ENCODE measurements around the gene KIF5B. TPM values are rescaled to one million over a fixed set of nuclear protein-coding genes. Genes with fewer than 3 reads are reported as not detected.
"Not testable (repeated sequence)": the region's sequence is repeated elsewhere in the genome, so short reads cannot be mapped to it uniquely, and the experiment has no call there.

Gene KIF5B
- total RNA-seq, 1 experiment from 2014 or later: 70.5 TPM

DNA sequence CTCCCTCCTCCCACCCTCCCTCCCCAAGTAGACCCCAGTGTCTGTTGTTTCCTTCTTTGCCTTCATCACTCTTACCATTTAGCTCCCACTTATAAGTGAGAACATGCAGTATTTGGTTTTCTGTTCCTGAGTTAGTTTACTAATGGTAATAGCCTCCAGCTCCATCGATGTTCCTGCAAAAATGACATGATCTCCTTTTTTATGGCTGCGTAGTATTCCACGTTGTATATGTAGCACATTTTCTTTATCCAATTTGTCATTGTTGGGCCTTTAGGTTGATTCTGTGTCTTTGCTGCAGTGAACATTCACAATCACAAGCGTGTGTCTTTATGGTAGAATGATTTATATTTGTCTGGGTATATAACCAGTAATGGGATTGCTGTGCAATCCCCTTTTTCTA is 75.8 kb downstream of the KIF5B start:
- Histone ChIP-seq H3K79me2 (ENCODE audit: insufficient read depth, low read length) (no peaks in the 10 kb centered on the region), H3K23ac (ENCODE audit: insufficient read length, low read depth, low read length) (no peak overlapping the region), H2BK12ac (ENCODE audit: insufficient read length, low read depth, low read length) (no peak overlapping the region), H2AK5ac (ENCODE audit: insufficient read length, low read length) (no peak overlapping the region), H3T11ph (ENCODE audit: low read length) (no peak overlapping the region), H3K9ac (ENCODE audit: extremely low read depth, insufficient read length, low read length) (no peak overlapping the region), H3K4ac (ENCODE audit: low read depth, low read length) (no peak overlapping the region), H3K27ac (ENCODE audit: insufficient read length, low read depth, low read length) (no peak overlapping the region), H3K18ac (ENCODE audit: insufficient read length, low read depth, low read length) (no peak overlapping the region), H4K91ac (ENCODE audit: insufficient read length, low read depth, low read length) (no peak overlapping the region), H3K9me3 (ENCODE audit: control insufficient read depth, low read depth, low read length) (no peaks in the 10 kb centered on the region), H3K4me1 (ENCODE audit: insufficient read depth, low read length) (peaks cover 4% of the 10 kb centered on the region; the same call in 1 of the 2 replicates), H2BK120ac (ENCODE audit: low read depth, low read length, poor library complexity, severe bottlenecking) (no peak overlapping the region), H3K23me2 (ENCODE audit: insufficient read length, low read depth, low read length, poor library complexity, severe bottlenecking) (no peaks in the 10 kb centered on the region), H2BK5ac (ENCODE audit: insufficient read length, low read length) (no peak overlapping the region), H4K20me1 (ENCODE audit: control insufficient read depth, insufficient read depth, insufficient read length) (no peaks in the 10 kb centered on the region), H3K79me1 (ENCODE audit: insufficient read depth, low read depth, low read length, poor library complexity, severe bottlenecking) (no peaks in the 10 kb centered on the region), H3K4me2 (ENCODE audit: insufficient read depth, insufficient read length, low read length) (no peak overlapping the region), H2BK15ac (ENCODE audit: low read depth, low read length) (no peak overlapping the region), H3K27me3 (ENCODE audit: insufficient read depth, low read length) (no peaks in the 10 kb centered on the region), H4K5ac (ENCODE audit: insufficient read length, low read depth, low read length) (no peak overlapping the region), H2AFZ (ENCODE audit: low read length) (no peak overlapping the region), H3K56ac (ENCODE audit: insufficient read length, low read depth, low read length) (no peak overlapping the region), H3K14ac (ENCODE audit: insufficient read depth, low read length) (no peak overlapping the region), H4K8ac (replicated peaks; ENCODE audit: insufficient read length, low read depth, low read length) (no peak overlapping the region), H2BK20ac (ENCODE audit: low read depth, low read length, poor library complexity, severe bottlenecking) (no peak overlapping the region)
- TF ChIP-seq, protein P1, sequence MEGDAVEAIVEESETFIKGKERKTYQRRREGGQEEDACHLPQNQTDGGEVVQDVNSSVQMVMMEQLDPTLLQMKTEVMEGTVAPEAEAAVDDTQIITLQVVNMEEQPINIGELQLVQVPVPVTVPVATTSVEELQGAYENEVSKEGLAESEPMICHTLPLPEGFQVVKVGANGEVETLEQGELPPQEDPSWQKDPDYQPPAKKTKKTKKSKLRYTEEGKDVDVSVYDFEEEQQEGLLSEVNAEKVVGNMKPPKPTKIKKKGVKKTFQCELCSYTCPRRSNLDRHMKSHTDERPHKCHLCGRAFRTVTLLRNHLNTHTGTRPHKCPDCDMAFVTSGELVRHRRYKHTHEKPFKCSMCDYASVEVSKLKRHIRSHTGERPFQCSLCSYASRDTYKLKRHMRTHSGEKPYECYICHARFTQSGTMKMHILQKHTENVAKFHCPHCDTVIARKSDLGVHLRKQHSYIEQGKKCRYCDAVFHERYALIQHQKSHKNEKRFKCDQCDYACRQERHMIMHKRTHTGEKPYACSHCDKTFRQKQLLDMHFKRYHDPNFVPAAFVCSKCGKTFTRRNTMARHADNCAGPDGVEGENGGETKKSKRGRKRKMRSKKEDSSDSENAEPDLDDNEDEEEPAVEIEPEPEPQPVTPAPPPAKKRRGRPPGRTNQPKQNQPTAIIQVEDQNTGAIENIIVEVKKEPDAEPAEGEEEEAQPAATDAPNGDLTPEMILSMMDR (conservative IDR thresholded peaks at IDR 0.05): no peak
- Mint-ChIP-seq H3K4me3 (no peak overlapping the region), H3K4me1 (peaks cover 7 to 14% of the 10 kb centered on the region in 2 experiments), H3K9me3 (peaks cover 11 to 21% of the 10 kb centered on the region in 2 experiments; a peak in 4 of 5 replicates), H3K27ac (no peak overlapping the region), H3K36me3 (ENCODE audit: insufficient read depth in 1 of 3, low read depth in 3 of 3) (peaks cover 0 to 17% (median 17%) of the 10 kb centered on the region in 3 experiments; a peak in 5 of 7 replicates), H3K27me3 (ENCODE audit: low read depth) (no peaks in the 10 kb centered on the region)
- WGBS (ENCODE audit: extremely low coverage, insufficient read length, low lambda C conversion rate): no CpG with 5 or more reads among the region's 4 CpGs
- DNase-seq: no peak

DNA sequence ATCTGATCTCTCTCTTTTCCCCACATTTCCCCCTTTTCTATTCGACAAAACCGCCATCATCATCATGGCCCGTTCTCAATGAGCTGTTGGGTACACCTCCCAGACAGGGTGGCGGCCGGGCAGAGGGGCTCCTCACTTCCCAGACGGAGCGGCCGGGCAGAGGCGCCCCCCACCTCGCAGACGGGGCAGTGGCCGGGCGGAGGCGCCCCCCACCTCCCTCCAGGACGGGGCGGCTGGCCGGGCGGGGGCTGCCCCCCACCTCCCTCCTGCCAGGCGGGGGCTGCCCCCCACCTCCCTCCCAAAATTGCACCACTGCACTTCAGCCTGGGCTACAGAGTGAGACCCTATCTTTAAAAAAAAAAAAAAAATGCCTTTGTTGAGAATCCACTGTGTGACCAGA is 77.2 kb downstream of the KIF5B start:
- not testable (repeated sequence) for H3K27me3 Mint-ChIP-seq (ENCODE audit: low read depth); H3K14ac ChIP-seq (ENCODE audit: insufficient read depth, low read length); H3K56ac ChIP-seq (ENCODE audit: insufficient read length, low read depth, low read length); H2BK5ac ChIP-seq (ENCODE audit: insufficient read length, low read length); H3K4me2 ChIP-seq (ENCODE audit: insufficient read depth, insufficient read length, low read length); H3K4me1 ChIP-seq (ENCODE audit: insufficient read depth, low read length); H4K5ac ChIP-seq (ENCODE audit: insufficient read length, low read depth, low read length); H3T11ph ChIP-seq (ENCODE audit: low read length); H2BK20ac ChIP-seq (ENCODE audit: low read depth, low read length, poor library complexity, severe bottlenecking); H3K4ac ChIP-seq (ENCODE audit: low read depth, low read length); H4K8ac ChIP-seq (replicated peaks; ENCODE audit: insufficient read length, low read depth, low read length); H3K18ac ChIP-seq (ENCODE audit: insufficient read length, low read depth, low read length); H3K23ac ChIP-seq (ENCODE audit: insufficient read length, low read depth, low read length); H3K27me3 ChIP-seq (ENCODE audit: insufficient read depth, low read length); H3K27ac Mint-ChIP-seq; H2AK5ac ChIP-seq (ENCODE audit: insufficient read length, low read length); H3K9me3 ChIP-seq (ENCODE audit: control insufficient read depth, low read depth, low read length); H2BK12ac ChIP-seq (ENCODE audit: insufficient read length, low read depth, low read length); H4K20me1 ChIP-seq (ENCODE audit: control insufficient read depth, insufficient read depth, insufficient read length); H2BK120ac ChIP-seq (ENCODE audit: low read depth, low read length, poor library complexity, severe bottlenecking); H3K79me2 ChIP-seq (ENCODE audit: insufficient read depth, low read length); H3K23me2 ChIP-seq (ENCODE audit: insufficient read length, low read depth, low read length, poor library complexity, severe bottlenecking); DNase-seq; H2BK15ac ChIP-seq (ENCODE audit: low read depth, low read length); H3K79me1 ChIP-seq (ENCODE audit: insufficient read depth, low read depth, low read length, poor library complexity, severe bottlenecking); H3K9ac ChIP-seq (ENCODE audit: extremely low read depth, insufficient read length, low read length); H3K27ac ChIP-seq (ENCODE audit: insufficient read length, low read depth, low read length); H2AFZ ChIP-seq (ENCODE audit: low read length); H3K4me3 Mint-ChIP-seq; H4K91ac ChIP-seq (ENCODE audit: insufficient read length, low read depth, low read length)
- Mint-ChIP-seq H3K36me3 (ENCODE audit: insufficient read depth in 1 of 3, low read depth in 3 of 3) (peaks cover 0 to 17% (median 17%) of the 10 kb centered on the region in 3 experiments; a peak in 5 of 7 replicates), H3K4me1 (peaks cover 16 to 21% of the 10 kb centered on the region in 2 experiments), H3K9me3 (peaks cover 11 to 21% of the 10 kb centered on the region in 2 experiments; a peak in 4 of 5 replicates)
- WGBS (ENCODE audit: extremely low coverage, insufficient read length, low lambda C conversion rate): no CpG with 5 or more reads among the region's 19 CpGs

Measured in H9 (cell line).